ENCODE data around the gene PFKFB2. TPM values are rescaled to one million over a fixed set of nuclear protein-coding genes. Genes with fewer than 3 reads are reported as not detected.

PFKFB2 gene
- polyA plus RNA-seq, 3 donors = 2.1 to 6.9 (median 2.3) TPM

DNA sequence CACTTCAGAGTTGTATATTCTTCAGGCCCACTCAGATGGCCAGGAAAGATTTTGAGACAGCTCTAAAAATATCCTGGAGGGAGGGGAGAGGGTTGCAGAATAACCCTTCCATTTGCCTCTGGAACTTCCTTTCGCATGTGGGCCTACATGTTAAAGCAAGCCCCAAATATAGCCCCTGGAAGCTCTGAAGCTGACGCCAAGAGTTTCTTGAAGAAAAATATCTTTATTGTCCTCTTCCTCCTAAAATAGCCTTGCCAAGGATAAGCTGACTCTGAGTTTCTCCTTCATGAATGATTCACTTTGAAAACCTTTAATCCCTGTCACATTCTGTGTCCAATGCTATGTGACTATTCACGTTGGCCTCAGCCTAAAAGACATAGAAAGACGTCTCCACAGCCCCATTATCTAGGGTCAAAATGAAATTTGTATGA, 27.0 kb upstream of the PFKFB2 start:
- H3K79me2 ChIP-seq (ENCODE audit: insufficient read depth, low read length) = no peaks in the 10 kb centered on the region
- no peaks in the 10 kb centered on the region for H3K27me3 ChIP-seq (ENCODE audit: control insufficient read depth in 2 of 2, insufficient read depth in 2 of 2, low read length in 2 of 2)
- no peak overlapping the region for H3K4me3 Mint-ChIP-seq
- H3K4me2 ChIP-seq (replicated peaks; ENCODE audit: extremely low read depth, low read length, poor library complexity, severe bottlenecking) = no peak overlapping the region
- no peak overlapping the region for H3K9ac ChIP-seq (ENCODE audit: insufficient read depth, low read length, poor library complexity, severe bottlenecking)
- no peak overlapping the region for H2AFZ ChIP-seq (ENCODE audit: insufficient read depth, low read depth, low read length, poor library complexity, severe bottlenecking)
- H3K36me3 ChIP-seq (replicated peaks in 1 of 2; ENCODE audit: control insufficient read depth in 1 of 2, insufficient read depth in 2 of 2, low read length in 2 of 2) = no peaks in the 10 kb centered on the region
- H3K4me1 ChIP-seq (ENCODE audit: control insufficient read depth in 1 of 2, insufficient read depth in 2 of 2, low read length in 2 of 2) = peaks cover 14 to 15% of the 10 kb centered on the region in 2 donors
- TF ChIP-seq, protein P1, sequence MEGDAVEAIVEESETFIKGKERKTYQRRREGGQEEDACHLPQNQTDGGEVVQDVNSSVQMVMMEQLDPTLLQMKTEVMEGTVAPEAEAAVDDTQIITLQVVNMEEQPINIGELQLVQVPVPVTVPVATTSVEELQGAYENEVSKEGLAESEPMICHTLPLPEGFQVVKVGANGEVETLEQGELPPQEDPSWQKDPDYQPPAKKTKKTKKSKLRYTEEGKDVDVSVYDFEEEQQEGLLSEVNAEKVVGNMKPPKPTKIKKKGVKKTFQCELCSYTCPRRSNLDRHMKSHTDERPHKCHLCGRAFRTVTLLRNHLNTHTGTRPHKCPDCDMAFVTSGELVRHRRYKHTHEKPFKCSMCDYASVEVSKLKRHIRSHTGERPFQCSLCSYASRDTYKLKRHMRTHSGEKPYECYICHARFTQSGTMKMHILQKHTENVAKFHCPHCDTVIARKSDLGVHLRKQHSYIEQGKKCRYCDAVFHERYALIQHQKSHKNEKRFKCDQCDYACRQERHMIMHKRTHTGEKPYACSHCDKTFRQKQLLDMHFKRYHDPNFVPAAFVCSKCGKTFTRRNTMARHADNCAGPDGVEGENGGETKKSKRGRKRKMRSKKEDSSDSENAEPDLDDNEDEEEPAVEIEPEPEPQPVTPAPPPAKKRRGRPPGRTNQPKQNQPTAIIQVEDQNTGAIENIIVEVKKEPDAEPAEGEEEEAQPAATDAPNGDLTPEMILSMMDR (IDR thresholded peaks at IDR 0.05) = no peak
- H3K27me3 Mint-ChIP-seq (ENCODE audit: low read depth in 3 of 3) = peaks cover 2 to 3% (median 3%) of the 10 kb centered on the region in 3 donors
- whole genome bisulfite sequencing (ENCODE audit: insufficient coverage) = 81% methylated on average over 2 of the region's 4 CpGs
- no peaks in the 10 kb centered on the region for H4K20me1 ChIP-seq (ENCODE audit: insufficient read depth, low read length)
- no peak overlapping the region for H3K27ac ChIP-seq (ENCODE audit: low read depth in 1 of 2, low read length in 2 of 2)
- DNase-seq = no peak
- H3K9me3 Mint-ChIP-seq = no peaks in the 10 kb centered on the region
- no peaks in the 10 kb centered on the region for H3K9me3 ChIP-seq (replicated peaks in 1 of 2; ENCODE audit: control insufficient read depth in 1 of 2, insufficient read depth in 1 of 2, low read length in 2 of 2)
- H3K27ac Mint-ChIP-seq = no peak overlapping the region
- H3K4me3 ChIP-seq (replicated peaks in 1 of 3; ENCODE audit: low read depth in 2 of 3, low read length in 3 of 3) = no peak overlapping the region
- H3K4me1 Mint-ChIP-seq = peaks cover 17% of the 10 kb centered on the region
- intact Hi-C loops (cut with micrococcal nuclease) = no loop called here
- H3K36me3 Mint-ChIP-seq = no peaks in the 10 kb centered on the region

GRCh38 chr1:207027206-207027777, 25.8 kb upstream of the PFKFB2 start:
- no peak overlapping the region for H3K4me2 ChIP-seq (replicated peaks; ENCODE audit: extremely low read depth, low read length, poor library complexity, severe bottlenecking)
- Mint-ChIP-seq H3K27me3 (ENCODE audit: low read depth in 3 of 3) (peaks cover 5 to 6% (median 5%) of the 10 kb centered on the region in 3 donors), H3K4me1 (peaks cover 16% of the 10 kb centered on the region), H3K36me3 (no peaks in the 10 kb centered on the region), H3K9me3 (no peaks in the 10 kb centered on the region), H3K4me3 (no peak overlapping the region), H3K27ac (peak overlapping the region in 1 of 7 donors; percentile 43)
- no peaks in the 10 kb centered on the region for H4K20me1 ChIP-seq (ENCODE audit: insufficient read depth, low read length)
- H3K36me3 ChIP-seq (replicated peaks in 1 of 2; ENCODE audit: control insufficient read depth in 1 of 2, insufficient read depth in 2 of 2, low read length in 2 of 2) = no peaks in the 10 kb centered on the region
- TF ChIP-seq, protein P1 (IDR thresholded peaks at IDR 0.05) = no peak
- peaks cover 14 to 15% of the 10 kb centered on the region in 2 donors for H3K4me1 ChIP-seq (ENCODE audit: control insufficient read depth in 1 of 2, insufficient read depth in 2 of 2, low read length in 2 of 2)
- no peaks in the 10 kb centered on the region for H3K9me3 ChIP-seq (replicated peaks in 1 of 2; ENCODE audit: control insufficient read depth in 1 of 2, insufficient read depth in 1 of 2, low read length in 2 of 2)
- H3K27ac ChIP-seq (ENCODE audit: low read depth in 1 of 2, low read length in 2 of 2) = no peak overlapping the region
- no peak overlapping the region for H3K4me3 ChIP-seq (replicated peaks in 1 of 3; ENCODE audit: low read depth in 2 of 3, low read length in 3 of 3)
- H3K79me2 ChIP-seq (ENCODE audit: insufficient read depth, low read length) = no peaks in the 10 kb centered on the region
- no peak overlapping the region for H3K9ac ChIP-seq (ENCODE audit: insufficient read depth, low read length, poor library complexity, severe bottlenecking)
- intact Hi-C loops (cut with micrococcal nuclease) = no loop called here
- 94% methylated on average over 16 of the region's 18 CpGs for WGBS (ENCODE audit: insufficient coverage)
- H2AFZ ChIP-seq (ENCODE audit: insufficient read depth, low read depth, low read length, poor library complexity, severe bottlenecking) = no peak overlapping the region
- no peak for DNase-seq
- no peaks in the 10 kb centered on the region for H3K27me3 ChIP-seq (ENCODE audit: control insufficient read depth in 2 of 2, insufficient read depth in 2 of 2, low read length in 2 of 2)
